DOHH2 (cell line): Measurements from ENCODE around the gene MRPL50.

ENCODE experiments used
- H3F3A ChIP-seq: fragments of 200-600 bp; sonication (generic), shearing (Covaris generic); 2 replicates; pipeline ENCODE4 v1.6.0; 2016; ENCODE audit warnings: antibody characterized with exemption, mild to moderate bottlenecking; ENCODE audit not compliant: control insufficient read depth, insufficient read depth
- H3K27ac ChIP-seq: fragments of 200-600 bp; sonication (generic); 2 replicates; pipeline ENCODE4 v1.5.1; 2014; ENCODE audit warnings: low read depth, mild to moderate bottlenecking, low read length, moderate library complexity
- H3K27me3 ChIP-seq: fragments of 200-600 bp; sonication (generic); 2 replicates; pipeline ENCODE4 v1.6.1; 2014; ENCODE audit warnings: mild to moderate bottlenecking, low read length, mixed read lengths; ENCODE audit not compliant: control insufficient read depth
- H3K36me3 ChIP-seq: fragments of 200-600 bp; sonication (generic); 2 replicates; pipeline ENCODE4 v1.6.1; 2014; ENCODE audit warnings: mild to moderate bottlenecking, low read length, moderate library complexity, mixed read lengths; ENCODE audit not compliant: control insufficient read depth
- H3K4me1 ChIP-seq: fragments of 200-600 bp; sonication (generic); 2 replicates; pipeline ENCODE4 v1.6.1; 2014; ENCODE audit warnings: mild to moderate bottlenecking, low read length, mixed read lengths; ENCODE audit not compliant: control insufficient read depth
- H3K4me2 ChIP-seq: fragments of 200-600 bp; sonication (generic); 2 replicates; pipeline ENCODE4 v1.6.0; 2014; ENCODE audit warnings: mild to moderate bottlenecking, low read length, moderate library complexity
- H3K4me3 ChIP-seq: fragments of 200-600 bp; sonication (generic); 2 replicates; pipeline ENCODE4 v1.5.1; 2014; ENCODE audit warnings: mild to moderate bottlenecking, low read length, mixed read lengths
- H3K79me2 ChIP-seq: fragments of 200-600 bp; sonication (generic); 2 replicates; pipeline ENCODE4 v1.6.1; 2014; ENCODE audit warnings: mild to moderate bottlenecking, low read length, mixed read lengths; ENCODE audit not compliant: control insufficient read depth
- H3K9me2 ChIP-seq: fragments of 200-600 bp; sonication (generic); replicated peaks from 2 replicates; pipeline ENCODE4 v1.6.1; 2014; ENCODE audit warnings: mild to moderate bottlenecking, low read length, mixed read lengths; ENCODE audit not compliant: control insufficient read depth
- H3K9me3 ChIP-seq: fragments of 200-600 bp; sonication (generic); 2 replicates; pipeline ENCODE4 v1.6.1; 2014; ENCODE audit warnings: antibody characterized with exemption, low read length, mixed read lengths; ENCODE audit not compliant: control insufficient read depth, insufficient read depth
- H4K20me1 ChIP-seq: fragments of 200-600 bp; sonication (generic); 2 replicates; pipeline ENCODE4 v1.6.0; 2014; ENCODE audit warnings: low read depth, mild to moderate bottlenecking, antibody characterized with exemption, low read length, moderate library complexity; ENCODE audit not compliant: control insufficient read depth, insufficient read depth
- EZH2phosphoT487 ChIP-seq: fragments of 200-600 bp; sonication (generic); IDR thresholded peaks from 2 replicates; pipeline ENCODE4 v1.6.1; 2017; ENCODE audit warnings: borderline replicate concordance, mild to moderate bottlenecking, antibody characterized with exemption, low read length, moderate library complexity, mixed read lengths
- TF ChIP-seq, protein P1 (sequence below): fragments of 200-600 bp; sonication (generic); IDR thresholded peaks from one replicate; pipeline ENCODE4 v1.5.1; 2014; ENCODE audit warnings: antibody characterized with exemption, mild to moderate bottlenecking, low read depth, low read length; ENCODE audit not compliant: poor library complexity, severe bottlenecking

The MRPL50 gene

DNA sequence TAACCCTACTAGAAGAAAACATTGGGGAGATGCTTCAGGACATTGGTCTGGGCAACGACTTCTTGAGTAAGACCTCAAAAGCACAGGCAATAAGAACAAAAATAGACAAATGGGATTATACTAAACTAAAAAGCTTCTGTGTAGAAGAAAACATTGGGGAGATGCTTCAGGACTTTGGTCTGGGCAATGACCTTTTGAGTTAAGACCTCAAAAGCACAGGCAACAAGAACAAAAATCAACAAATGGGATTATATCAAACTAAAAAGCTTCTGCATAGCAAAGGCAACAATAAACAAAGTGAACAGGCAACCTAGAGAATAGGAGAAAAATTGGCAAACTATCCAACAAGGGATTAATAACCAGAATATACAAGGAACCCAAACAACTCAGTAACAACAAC is 3.7 kb downstream of the MRPL50 start:
- Histone ChIP-seq H3K79me2 (peaks cover 89% of the 10 kb centered on the region), H3K9me3 (peaks cover 27% of the 10 kb centered on the region; the same call in 1 of the 2 replicates), H4K20me1 (no peaks in the 10 kb centered on the region), H3K9me2 (no peaks in the 10 kb centered on the region), H3F3A (no peaks in the 10 kb centered on the region), H3K4me3 (no peak overlapping the region), H3K4me1 (peaks cover 11% of the 10 kb centered on the region), H3K36me3 (peaks cover 85% of the 10 kb centered on the region), H3K27ac (no peak overlapping the region), H3K4me2 (no peak overlapping the region), H3K27me3 (no peaks in the 10 kb centered on the region)
- no peak for TF ChIP-seq EZH2phosphoT487
- TF ChIP-seq, protein P1, sequence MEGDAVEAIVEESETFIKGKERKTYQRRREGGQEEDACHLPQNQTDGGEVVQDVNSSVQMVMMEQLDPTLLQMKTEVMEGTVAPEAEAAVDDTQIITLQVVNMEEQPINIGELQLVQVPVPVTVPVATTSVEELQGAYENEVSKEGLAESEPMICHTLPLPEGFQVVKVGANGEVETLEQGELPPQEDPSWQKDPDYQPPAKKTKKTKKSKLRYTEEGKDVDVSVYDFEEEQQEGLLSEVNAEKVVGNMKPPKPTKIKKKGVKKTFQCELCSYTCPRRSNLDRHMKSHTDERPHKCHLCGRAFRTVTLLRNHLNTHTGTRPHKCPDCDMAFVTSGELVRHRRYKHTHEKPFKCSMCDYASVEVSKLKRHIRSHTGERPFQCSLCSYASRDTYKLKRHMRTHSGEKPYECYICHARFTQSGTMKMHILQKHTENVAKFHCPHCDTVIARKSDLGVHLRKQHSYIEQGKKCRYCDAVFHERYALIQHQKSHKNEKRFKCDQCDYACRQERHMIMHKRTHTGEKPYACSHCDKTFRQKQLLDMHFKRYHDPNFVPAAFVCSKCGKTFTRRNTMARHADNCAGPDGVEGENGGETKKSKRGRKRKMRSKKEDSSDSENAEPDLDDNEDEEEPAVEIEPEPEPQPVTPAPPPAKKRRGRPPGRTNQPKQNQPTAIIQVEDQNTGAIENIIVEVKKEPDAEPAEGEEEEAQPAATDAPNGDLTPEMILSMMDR: no peak

DNA sequence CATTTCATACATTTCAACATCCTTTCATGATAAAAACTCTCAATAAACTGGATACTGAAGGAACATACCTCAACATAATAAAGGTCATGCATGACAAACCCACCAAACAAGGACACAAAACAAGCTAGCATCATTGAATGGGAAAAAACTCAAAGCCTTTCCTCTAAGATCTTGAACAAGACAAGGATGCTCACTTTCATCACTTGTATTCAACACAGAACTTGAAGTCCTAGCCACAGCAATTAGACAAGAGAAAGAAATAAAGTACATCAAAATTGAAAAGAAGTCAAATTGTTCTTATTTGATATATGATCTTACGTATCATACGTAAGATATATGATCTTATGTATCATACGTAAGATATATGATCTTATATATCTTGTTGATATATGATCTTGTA is 5.3 kb downstream of the MRPL50 start:
- Histone ChIP-seq H3K36me3 (peaks cover 93% of the 10 kb centered on the region), H3K27ac (no peak overlapping the region), H3K4me1 (peaks cover 6% of the 10 kb centered on the region)

DNA sequence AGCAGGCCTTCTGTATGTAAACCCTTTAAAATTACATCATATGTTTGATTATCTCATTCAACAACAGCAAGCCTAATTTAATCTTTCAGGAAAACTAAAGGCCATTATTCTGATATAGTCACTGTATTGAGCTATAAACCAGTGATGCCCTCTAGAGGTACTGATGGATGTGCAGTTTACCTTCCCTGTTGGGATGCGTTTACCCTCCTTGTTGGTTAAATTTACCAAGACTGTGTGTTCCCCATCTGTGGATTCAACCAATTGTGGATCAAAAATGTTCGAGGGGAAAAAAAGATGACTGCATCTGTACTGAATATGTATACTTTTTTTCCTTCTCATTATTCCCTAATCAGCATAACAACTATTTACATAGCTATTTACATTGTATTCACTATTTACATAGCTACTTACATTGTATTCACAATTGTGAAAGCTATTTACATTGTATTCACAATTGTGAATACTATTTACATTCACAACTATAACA is 9.9 kb downstream of the MRPL50 start:
- peaks cover 31% of the 10 kb centered on the region for H3K79me2 ChIP-seq
- H3K4me3 ChIP-seq: no peak overlapping the region
- no peaks in the 10 kb centered on the region for H3K4me1 ChIP-seq
- TF ChIP-seq, protein P1: no peak
- 0 out of 2 replicates have a peak, but pooled peaks cover 2% of the 10 kb centered on the region for H3F3A ChIP-seq
- H4K20me1 ChIP-seq: no peaks in the 10 kb centered on the region
- H3K4me2 ChIP-seq: no peak overlapping the region
- H3K27me3 ChIP-seq: no peaks in the 10 kb centered on the region
- no peaks in the 10 kb centered on the region for H3K9me2 ChIP-seq
- H3K36me3 ChIP-seq: peaks cover 65% of the 10 kb centered on the region
- peaks cover 7% of the 10 kb centered on the region; the same call in 1 of the 2 replicates for H3K9me3 ChIP-seq
- no peak overlapping the region for H3K27ac ChIP-seq

More for the DNA sequence above, 5.3 kb downstream of the MRPL50 start:
- Histone ChIP-seq H3K4me2 (no peak overlapping the region), H3K79me2 (peaks cover 77% of the 10 kb centered on the region), H3K27me3 (no peaks in the 10 kb centered on the region), H3K4me3 (no peak overlapping the region), H4K20me1 (no peaks in the 10 kb centered on the region), H3F3A (0 out of 2 replicates have a peak, but pooled peaks cover under 1% of the 10 kb centered on the region), H3K9me2 (no peaks in the 10 kb centered on the region), H3K9me3 (peaks cover 27% of the 10 kb centered on the region; the same call in 1 of the 2 replicates)
- TF ChIP-seq EZH2phosphoT487: no peak
- TF ChIP-seq, protein P1: no peak
